CD1c-positive myeloid dendritic cell (primary cell): ENCODE results near the gene TMEM63A.

ENCODE experiments used
- DNase-seq: peaks from one replicate; pipeline ENCODE4 v3.0.0-alpha.2; 2016; ENCODE audit errors: extremely low spot score

The TMEM63A gene

DNA sequence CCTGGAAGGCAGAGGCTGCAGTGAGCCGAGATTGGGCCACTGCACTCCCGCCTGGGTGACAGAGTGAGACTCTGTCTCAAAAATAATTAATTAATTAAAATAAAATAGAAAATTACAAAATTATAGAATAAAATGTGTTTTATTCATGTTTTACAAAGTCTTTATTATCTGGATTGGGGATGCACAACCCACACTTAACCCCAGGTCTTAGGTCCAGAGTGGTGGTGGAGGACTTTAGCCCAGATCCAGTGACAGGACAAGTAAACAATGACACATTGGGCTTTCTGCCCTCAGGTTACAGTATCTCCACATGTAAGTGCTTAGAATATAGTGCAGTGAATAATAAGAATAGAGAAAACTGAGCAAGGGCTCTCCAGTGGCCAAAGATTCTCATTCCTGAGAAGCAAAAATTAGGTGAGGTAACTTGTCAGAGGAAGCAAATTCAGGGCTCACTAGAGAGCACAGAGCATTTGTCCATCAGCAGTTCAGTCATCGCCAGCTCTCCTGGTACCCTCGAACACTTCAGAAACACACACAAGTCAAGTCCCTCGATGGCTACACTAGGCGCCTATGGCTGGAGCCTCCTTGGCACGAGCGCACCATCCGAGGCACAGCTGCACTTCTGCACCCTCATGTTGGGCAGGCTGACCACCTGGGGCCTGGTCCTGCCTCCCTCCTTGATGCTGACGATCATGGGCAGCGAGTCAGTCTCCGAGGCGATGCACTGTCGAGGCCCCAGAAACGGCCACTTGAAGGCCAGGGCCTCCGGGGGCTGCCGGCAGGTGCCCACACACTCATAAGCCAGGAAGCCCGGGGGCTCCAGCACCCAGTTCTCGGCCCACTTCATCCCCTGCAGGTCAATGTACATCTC is 4.2 kb upstream of the TMEM63A start:
- DNase-seq = no peak

DNA sequence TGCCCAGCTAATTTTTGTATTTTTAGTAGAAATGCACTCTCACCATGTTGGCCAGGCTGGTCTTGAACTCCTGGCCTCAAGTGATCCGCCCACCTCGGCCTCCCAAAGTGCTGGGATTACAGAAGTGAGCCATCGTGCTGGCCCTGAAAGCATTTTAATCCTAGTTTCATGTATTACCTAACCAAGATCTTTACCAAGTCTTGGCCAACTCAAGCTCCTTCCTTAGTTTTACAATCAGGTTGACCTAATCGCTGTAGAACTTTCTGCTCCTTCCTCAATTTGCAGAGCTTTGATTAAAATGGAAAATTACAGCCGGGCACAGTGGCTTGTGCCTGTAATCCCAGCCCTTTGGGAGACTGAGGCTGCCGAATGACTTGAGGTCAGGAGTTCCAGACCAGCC is 3.2 kb upstream of the TMEM63A start:
- DNase-seq = peak; percentile 63

DNA sequence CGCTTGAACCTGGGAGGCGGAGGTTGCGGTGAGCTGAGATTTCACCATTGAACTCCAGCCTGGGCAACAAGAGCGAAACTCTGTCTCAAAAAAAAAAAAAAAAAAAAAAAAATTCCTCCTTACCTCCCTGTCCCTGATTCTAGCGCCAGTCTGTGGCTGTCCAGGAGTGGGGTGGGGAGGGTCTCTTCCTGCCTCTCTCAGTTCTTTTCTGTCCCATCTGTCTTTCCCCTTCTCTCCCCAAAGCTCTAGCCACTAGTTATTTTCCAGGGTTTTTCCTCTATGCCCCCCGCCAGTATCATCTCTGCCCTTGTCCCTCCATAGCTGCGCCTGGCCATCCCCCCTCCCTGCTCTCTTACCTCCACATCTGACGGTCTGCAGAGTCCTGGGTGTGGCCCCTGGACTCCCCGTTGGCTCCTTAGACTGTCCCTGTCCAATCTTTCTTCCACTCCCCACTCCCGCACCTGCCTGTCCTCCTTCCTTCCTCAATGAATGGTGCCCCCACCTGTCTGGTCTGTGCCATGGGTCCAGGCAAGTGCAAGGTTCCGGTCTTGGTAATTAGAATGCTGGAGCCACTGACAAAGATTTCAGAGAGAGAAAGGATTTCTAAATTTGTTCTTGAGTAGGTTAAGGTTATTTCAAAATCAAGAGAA is 1.6 kb upstream of the TMEM63A start:
- no peak for DNase-seq

DNA sequence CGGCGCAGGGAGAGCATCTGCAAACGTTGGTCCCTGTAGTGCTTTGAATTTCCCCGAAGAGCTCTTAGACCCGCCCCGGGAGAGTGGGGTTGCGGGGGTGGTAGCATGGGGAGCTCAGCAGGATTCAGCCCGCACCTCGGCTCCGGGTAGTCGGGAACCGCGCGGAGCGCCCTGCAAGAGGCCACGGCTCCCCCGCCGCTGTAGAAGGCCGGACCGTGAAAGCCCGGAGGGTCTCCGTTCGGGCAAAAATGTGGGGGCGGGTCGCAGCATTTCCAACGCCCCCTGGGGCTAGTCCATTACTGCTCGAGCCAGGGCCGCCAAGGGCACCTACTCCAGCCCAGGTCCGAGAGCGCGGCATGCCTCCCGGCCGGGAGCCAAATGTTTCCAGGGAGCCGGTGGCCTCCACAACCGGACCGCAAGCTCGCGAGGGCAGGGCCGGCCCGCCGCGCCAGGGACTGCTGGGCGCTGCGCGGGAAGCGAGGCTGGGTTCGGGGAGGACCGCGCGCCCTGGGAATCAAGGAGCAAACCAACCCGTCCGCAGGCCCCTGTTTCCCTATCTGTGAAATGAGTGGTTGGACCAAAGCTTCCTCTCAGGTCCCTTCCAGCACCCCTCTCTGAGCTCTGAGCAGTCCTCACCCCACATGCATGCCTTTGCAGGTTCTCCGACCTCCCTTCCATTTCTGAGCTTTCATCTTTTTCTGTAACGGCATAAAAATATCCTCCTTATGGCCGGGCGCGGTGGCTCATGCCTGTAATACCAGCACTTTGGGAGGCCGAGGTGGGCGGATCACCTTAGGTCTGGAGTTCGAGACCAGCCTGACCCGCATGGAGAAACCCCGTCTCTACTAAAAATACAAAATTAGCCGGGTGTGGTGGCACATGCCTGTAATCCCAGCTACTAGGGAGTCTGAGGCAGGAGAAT is 775 bp upstream of the TMEM63A start:
- DNase-seq = peak; percentile 24

DNA sequence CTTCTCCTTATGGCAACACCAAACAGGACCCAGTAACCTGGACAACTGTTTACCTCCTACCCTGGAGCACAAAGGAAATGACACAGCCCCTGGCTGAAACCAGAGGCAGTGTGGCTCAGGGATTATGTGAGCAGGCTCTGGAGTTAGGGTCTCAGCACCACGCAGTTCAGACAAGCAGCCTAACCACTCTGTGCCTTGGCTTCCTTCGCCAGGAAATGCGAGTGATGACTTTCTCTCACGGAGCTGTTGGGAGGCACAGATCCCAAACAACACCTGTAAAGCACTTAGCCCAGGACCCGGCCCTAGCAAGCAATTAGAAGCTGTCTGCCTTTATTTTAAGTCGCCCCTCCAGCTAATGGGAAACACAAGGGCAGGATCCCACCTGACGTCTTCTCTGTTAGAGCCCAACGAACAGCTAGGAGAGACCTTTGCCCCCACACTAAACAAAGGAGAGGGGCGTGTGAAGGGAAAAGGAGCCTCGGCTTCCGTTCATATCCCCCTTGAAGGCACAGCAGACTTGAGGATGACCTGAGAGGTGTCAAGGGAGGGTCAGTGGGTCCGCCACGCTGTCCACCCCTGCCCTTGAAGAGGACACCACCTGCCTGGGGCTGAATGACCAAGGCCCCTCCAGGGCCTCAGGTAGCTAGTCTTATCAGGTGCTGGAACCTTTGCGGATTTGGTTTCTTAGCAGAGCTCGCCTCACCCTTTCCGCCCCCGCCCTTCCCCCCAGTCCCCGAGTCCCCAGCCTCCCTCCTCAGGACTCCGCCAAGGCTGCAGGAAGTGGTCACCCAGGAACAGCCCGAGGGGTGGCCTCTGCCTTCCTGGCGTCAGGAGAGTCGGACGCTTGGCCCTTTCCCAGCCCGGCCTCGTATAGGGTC is 860 bp downstream of the TMEM63A start:
- peak; percentile 43 for DNase-seq

DNA sequence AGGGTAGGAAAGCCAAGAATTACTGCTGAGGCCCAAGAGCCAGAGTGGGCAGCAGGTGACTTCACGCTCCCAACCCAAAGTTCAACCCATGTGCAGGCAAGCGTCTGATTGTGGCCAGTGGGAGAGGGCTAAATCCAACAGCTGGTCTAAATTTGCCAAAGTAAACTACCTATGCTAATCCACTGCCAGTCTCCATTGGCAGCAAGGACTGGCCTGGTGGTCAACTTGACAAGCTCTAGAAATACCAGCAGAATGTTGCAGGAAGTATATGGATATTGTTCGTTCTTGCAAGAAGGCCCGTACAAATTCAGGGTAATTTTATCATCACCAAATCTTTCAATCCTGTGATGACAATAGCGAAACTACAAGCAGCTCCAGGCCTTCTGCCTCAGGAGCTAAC is 1.5 kb downstream of the TMEM63A start:
- DNase-seq = no peak

DNA sequence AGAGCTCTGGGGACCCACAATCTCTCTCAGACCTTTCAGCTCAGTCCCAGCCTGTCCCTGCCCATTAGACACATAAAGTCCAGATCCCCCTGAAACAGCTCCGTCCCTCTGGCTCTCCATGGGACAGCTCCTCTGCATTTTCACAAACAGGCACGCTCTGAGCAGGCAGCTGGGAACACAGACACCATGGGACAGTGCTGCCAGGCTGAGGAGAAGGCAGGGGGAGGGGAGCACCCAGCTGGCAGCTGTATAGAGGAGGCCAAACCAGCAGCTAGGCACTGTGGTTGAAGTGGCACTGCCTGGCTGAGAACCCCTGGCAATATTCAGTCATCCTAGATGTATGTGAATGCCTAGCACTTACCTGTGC is 2.0 kb downstream of the TMEM63A start:
- DNase-seq = no peak

DNA sequence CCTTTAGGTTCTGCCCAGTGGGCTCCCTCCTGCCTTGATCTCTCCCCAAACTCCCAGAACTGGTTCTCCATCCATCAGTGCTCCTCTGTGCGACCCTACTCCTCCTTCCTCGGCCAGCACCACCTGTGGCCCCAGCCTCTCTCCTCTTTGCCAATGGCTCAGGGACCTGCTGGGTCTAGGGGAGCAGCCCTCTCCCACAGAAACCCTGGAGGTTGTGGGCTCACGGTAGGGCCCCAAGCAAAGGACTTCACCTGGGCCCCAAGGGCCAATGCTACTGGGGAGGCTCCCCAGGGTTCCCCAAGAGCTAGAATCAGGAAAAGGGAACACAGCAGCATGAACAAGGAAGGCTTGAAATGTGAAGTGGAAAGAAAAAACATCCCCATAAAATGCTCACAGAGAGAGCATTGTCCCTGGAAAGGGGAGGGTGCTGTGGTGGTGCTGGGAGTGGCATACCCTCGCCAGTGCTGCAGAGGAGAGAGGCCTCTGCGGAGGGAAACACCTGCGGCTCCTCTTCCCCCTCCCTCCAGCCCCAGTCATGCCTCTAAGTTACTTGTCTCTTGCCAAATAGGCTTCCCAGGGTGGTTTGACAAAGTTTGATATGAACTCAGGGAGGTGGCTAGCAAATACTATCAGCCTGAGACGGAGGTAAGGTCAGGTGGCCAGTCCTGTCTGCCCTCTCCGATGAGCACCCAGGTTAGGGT is 2.5 kb downstream of the TMEM63A start:
- no peak for DNase-seq

DNA sequence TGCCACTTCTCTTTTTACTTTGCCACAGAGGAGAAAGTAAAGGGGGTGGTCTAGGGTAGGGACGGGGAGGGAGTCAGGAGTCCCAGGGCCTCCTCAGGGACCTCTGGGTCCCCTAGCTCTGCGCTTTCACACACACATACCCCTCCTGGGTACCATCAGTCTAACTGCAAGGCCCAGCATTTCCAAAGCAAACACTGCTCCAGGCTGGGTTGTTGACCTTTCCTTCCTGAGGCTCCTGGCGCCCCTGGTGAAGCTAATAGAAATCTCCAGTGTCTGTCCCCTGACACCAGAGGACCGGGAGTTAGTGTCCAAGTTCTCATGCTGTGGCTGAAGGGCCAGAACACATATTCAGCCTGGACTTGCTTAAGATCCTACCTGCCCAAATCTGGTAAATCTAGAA is 3.9 kb downstream of the TMEM63A start:
- DNase-seq = no peak

DNA sequence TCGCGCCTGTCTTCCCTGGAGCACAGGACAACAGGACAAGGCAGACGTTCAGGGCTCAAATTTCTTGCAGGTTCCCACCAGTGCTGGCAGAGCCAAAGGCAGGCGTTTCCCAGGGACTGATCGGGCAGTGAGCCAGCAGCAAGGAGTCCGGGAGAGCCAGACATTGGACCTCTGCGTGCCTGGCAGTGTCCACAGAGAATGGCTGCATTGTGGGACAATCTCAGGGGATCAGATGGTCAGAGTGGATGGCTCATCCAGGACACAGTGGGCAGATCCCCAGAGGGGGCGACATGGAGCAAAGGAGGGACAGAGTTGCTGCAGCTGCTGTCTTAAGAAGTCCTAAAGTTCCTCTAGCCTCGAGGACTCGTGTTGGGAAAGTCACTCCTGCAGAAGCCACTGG is 4.6 kb downstream of the TMEM63A start:
- DNase-seq = peak; percentile 18

DNA sequence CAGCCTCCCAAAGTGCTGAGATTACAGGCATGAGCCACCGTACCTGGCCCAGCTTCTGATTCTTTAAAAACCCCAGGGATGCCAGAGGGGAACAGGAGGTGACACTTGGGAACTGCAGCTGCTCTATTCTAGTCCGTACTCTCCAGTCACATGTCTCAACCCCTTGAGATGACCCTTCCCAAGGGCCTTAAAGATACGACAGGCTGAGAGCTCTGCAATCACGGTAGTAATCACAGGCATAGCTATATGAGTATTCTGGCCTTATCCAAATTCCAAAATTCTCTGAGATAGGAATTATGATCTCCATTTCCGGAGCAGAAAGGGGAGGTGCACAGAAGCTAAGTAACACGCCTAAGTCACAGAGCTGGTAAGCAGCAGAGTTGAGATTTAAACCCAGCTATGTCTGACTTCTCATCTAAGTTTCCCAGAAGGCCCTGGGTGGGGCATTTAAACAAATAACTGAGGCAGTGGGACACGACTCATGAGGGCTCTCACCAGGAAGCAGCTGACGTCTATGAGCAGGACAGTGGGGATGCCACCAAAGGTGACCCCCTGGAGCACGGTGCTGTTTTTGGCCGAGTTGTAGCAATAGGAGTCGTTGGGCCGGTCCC is 5.2 kb downstream of the TMEM63A start:
- DNase-seq = no peak

DNA sequence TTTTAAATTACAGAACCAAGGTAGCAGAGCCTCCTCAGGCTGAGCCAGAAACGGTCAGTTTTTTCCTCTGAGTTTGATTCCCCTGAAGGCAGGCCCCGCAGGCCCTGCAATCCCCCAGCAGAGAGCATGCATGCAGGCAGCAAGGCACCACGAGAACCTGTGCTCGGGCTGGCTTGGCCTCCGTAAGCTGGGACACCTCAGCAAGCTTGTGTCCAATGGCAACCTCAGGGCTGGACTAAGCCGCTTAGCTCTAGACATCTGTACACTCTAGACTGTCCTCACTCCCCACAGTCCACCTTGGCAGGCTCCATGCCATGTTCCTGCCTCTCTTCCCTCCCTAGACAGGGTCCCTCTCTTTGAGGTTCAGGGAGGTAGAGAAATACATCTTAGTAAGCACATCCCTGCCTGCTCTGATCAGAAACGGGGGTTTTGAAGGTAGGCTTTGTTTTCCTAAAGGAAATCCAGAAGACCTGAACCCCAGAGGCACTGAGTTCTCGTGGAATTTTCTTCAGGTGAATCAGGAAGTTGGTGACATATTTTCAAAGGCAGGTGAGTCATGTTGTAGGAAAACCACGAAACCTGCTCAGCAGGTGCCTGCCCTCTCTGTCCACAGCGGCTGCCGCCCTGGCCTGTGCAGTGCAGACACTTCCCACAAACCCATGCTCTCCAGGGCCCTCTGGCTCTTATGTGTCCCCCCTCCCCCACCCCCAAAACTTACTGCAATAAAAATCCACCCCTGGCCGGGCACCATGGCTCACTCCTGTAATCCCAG is 7.0 kb downstream of the TMEM63A start:
- DNase-seq = no peak

DNA sequence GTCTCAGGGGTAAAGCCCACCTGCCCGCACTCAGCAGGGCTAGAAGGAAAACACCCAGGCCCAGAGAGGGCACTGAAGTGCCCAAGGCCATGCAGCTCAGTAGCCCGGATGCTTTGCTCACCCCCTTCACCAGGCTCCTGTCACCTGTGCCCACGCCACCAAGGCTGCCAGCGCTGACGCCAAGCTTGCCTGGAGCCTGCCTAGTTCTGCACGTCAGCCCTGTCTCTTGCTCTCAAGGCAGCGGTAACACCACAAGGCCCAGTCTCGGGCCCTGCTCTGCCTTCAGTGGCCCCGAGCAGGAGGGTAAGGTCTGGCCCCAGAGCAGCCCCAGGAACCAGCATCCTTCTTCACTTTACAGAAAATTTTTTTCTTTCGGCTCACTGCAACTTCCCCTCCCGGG is 7.7 kb downstream of the TMEM63A start:
- no peak for DNase-seq

DNA sequence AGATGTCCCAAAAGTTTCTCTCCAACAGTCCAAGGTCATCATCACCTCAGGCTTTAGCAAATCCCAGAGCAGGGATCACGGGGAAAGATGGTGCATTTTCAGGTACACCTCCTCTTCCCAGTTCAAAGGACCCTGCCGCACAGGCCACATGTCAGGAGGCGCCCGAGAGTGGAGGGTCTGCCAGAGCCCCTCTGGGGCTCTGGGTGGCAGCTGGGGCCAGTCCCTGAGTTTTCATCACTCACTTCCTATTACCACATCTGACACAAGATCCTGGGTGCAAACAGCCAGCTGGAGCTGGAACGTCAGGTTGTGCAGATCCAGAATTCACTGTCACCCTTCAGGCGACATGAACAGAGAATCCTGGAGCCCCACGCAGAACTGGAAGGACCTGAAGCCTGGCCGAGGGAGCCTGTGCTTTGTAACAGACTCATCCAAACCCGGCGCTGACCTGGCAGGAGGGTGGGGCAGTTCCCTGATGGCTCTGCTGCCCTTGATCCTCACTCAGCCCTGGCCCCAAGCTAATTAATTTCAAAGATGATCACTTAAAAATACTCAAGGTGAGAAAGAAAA is 8.8 kb downstream of the TMEM63A start:
- DNase-seq = no peak

DNA sequence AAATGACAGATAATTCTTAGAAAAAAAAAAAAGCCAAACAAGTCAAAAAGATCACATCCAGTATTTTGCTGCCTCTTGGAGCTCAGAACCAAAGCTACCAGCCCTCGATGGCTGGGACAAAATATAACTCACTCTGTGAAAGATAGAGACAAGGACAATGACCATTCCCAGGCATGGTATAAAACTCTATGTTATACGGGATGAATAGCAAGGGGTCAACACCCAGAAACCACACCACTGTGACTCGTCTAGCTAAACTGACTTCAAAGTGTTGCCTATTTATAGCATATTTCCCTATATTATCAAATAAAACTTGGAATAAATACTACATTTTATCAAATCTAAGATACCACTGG is 10.1 kb downstream of the TMEM63A start:
- DNase-seq = no peak

DNA sequence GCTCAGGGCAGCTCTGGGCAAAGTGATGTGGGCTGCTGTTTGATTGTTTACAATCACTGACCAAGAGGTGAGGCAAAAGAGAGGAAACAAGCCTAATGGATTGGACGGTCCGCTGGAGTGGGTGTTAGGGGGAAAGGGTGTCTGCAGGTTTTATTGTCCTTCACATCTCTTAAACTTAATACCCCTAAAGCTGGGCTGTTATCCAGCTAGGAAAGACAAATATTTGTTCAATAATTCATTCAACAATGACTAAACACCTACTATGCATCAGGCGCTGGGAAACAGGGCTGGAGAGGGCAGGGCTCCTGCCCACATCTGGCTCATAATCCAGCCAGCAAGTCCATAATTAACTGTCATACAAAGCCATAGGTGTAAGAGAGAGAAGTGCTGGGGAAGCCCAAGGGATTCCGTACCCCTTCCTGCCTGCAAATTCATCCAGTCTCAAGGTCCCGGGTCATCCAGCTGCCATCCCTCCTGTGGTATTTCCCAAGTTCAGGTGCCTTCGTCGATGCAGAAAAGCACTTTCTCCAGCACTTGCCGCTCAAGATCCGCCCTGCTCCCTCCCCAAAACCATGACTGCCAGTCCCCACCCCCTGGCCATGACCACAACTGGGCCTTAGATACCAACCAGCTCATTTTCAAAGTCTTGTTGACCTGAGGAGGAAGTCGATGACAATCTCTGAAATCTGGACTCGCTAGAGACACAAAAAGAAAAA is 10.7 kb downstream of the TMEM63A start:
- DNase-seq = no peak

DNA sequence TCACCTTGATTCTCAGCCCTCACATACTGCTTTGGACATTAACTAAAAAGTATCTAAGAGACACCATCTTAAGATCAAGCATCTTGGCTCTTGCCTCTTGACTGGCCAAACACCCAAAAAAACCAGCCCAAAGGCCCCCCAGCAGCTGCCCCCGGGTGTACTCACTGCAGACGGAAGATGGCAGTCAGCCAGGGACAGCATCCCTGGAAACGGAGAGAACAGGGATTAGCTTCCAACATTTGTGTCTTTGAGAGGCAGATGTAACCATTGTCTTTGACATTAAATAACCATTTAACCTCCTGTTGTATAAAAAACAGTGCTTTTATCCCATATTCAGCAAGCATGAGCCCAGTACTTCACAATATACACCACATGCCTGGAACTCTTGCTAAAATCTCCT is 11.3 kb downstream of the TMEM63A start:
- no peak for DNase-seq

DNA sequence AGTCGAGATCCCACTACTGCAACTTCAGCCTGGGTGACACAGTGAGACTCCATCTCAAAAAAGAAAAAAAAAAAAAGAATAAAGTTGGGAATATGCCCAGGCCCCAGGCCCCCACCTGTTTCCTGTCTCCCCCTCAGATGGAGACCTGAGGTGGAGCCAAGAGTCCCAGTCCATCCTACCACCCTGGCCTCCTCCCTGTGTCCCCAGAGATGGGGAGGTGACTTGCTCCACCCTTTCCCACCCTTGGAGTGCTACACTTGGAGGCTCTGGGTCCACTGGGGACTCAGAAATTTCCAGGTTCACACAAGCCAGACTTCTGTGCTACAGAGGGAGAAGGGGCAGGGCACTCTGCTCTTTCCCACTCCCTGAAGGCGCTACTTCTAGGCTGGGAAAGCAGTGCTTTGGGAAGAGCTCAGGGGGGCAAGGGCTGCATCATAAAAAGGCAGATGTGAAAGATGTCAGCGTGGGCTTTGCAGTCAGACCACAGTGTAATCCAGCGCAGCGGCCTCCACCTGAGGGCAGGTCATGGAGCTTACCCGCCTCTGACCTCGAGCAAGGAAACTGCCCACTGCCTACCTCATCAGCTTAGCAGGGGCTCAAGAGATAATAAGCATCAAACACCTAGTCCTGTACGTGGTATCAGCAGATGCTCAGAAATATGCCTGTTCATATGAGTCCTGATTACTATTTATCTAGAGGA is 13.4 kb downstream of the TMEM63A start:
- DNase-seq = no peak
